Measurements from ENCODE around the gene MRPS27.

DNA sequence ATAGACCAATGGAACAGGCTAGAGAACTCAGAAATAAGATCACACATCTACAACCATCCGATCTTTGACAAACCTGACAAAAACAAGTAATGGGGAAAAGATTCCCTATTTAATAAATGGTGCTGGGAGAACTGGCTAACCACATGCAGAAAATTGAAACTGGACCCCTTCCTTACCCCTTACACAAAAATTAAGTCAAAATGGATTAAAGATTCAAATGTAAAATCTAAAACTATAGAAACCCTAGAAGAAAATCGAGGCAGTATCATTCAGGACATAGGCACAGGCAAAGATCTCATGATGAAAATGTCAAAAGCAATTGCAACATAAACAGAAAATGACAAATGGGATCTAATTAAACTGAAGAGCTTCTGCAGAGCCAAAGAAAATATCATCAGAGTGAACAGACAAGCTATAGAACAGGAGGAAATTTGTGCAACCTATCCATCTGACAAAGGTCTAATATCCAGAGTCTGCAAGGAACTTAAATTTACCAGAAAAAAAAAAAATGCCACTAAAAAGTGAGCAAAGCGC, 43.8 kb downstream of the MRPS27 start:
- TF ChIP-seq, protein P1, sequence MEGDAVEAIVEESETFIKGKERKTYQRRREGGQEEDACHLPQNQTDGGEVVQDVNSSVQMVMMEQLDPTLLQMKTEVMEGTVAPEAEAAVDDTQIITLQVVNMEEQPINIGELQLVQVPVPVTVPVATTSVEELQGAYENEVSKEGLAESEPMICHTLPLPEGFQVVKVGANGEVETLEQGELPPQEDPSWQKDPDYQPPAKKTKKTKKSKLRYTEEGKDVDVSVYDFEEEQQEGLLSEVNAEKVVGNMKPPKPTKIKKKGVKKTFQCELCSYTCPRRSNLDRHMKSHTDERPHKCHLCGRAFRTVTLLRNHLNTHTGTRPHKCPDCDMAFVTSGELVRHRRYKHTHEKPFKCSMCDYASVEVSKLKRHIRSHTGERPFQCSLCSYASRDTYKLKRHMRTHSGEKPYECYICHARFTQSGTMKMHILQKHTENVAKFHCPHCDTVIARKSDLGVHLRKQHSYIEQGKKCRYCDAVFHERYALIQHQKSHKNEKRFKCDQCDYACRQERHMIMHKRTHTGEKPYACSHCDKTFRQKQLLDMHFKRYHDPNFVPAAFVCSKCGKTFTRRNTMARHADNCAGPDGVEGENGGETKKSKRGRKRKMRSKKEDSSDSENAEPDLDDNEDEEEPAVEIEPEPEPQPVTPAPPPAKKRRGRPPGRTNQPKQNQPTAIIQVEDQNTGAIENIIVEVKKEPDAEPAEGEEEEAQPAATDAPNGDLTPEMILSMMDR (IDR thresholded peaks at IDR 0.05), result no peak
- TF ChIP-seq ZFX (IDR thresholded peaks at IDR 0.05; ENCODE audit: borderline replicate concordance), result no peak

Data from 22Rv1 (cell line).